ENCODE results near the gene PRRC2C. TPM values are rescaled to one million over a fixed set of nuclear protein-coding genes. Genes with fewer than 3 reads are reported as not detected.
"Not testable (repeated sequence)": the region's sequence is repeated elsewhere in the genome, so short reads cannot be mapped to it uniquely, and the experiment has no call there.

PRRC2C gene
- total RNA-seq, 1 experiment from 2014 or later: 208 TPM

- intact Hi-C loops (cut with micrococcal nuclease; ENCODE audit: unreplicated experiment): no loop called here
These were observed 128.0 kb downstream of the PRRC2C start for GRCh38 chr1:171613282-171613681.

GRCh38 chr1:171615122-171615906, 130.0 kb downstream of the PRRC2C start:
- CTCF ChIA-PET; POLR2A ChIA-PET; BruUV-seq (replicated peaks): not testable (repeated sequence)

More at GRCh38 chr1:171613282-171613681, 128.0 kb downstream of the PRRC2C start:
- CTCF ChIA-PET: no interaction called here
- no peaks in the 10 kb centered on the region for H3K27me3 ChIP-seq (replicated peaks; ENCODE audit: control insufficient read depth, insufficient read depth, low read length)
- no peaks in the 10 kb centered on the region for H3K4me1 ChIP-seq
- Mint-ChIP-seq H3K36me3 (ENCODE audit: insufficient read depth, unreplicated experiment) (no peaks in the 10 kb centered on the region), H3K4me3 (ENCODE audit: unreplicated experiment) (no peak overlapping the region), H3K4me1 (ENCODE audit: low read depth, unreplicated experiment) (no peaks in the 10 kb centered on the region), H3K27ac (ENCODE audit: unreplicated experiment) (no peak overlapping the region), H3K27me3 (ENCODE audit: insufficient read depth, unreplicated experiment) (no peaks in the 10 kb centered on the region), H3K9me3 (ENCODE audit: unreplicated experiment) (no peaks in the 10 kb centered on the region)
- no peak for DNase-seq
- no TSS peak for BruUV-seq (replicated peaks)
- H3K4me3 ChIP-seq (ENCODE audit: low read depth, low read length): no peak overlapping the region
- POLR2A ChIA-PET: no interaction called here
- TF ChIP-seq CTCF (IDR thresholded peaks at IDR 0.05; ENCODE audit: insufficient read depth in 1 of 2, low read depth in 1 of 2, low read length in 1 of 2, severe bottlenecking in 1 of 2, unreplicated experiment in 1 of 2): no peak
- no peaks in the 10 kb centered on the region for H3K9me3 ChIP-seq
- no peaks in the 10 kb centered on the region for H3K36me3 ChIP-seq (ENCODE audit: control insufficient read depth, insufficient read depth, low read length)

GRCh38 chr1:171616586-171616985, 131.3 kb downstream of the PRRC2C start:
- intact Hi-C loops (cut with micrococcal nuclease; ENCODE audit: unreplicated experiment): no loop called here
- TF ChIP-seq CTCF (IDR thresholded peaks at IDR 0.05; ENCODE audit: insufficient read depth in 1 of 2, low read depth in 1 of 2, low read length in 1 of 2, severe bottlenecking in 1 of 2, unreplicated experiment in 1 of 2): no peak
- ChIA-PET CTCF (no interaction called here), POLR2A (no interaction called here)
- Histone ChIP-seq H3K27me3 (replicated peaks; ENCODE audit: control insufficient read depth, insufficient read depth, low read length) (no peaks in the 10 kb centered on the region), H3K4me3 (ENCODE audit: low read depth, low read length) (no peak overlapping the region), H3K36me3 (ENCODE audit: control insufficient read depth, insufficient read depth, low read length) (no peaks in the 10 kb centered on the region), H3K4me1 (no peaks in the 10 kb centered on the region), H3K9me3 (no peaks in the 10 kb centered on the region)
- no peak for DNase-seq
- H3K27ac Mint-ChIP-seq (ENCODE audit: unreplicated experiment): no peak overlapping the region
- no peaks in the 10 kb centered on the region for H3K36me3 Mint-ChIP-seq (ENCODE audit: insufficient read depth, unreplicated experiment)
- H3K4me3 Mint-ChIP-seq (ENCODE audit: unreplicated experiment): no peak overlapping the region
- BruUV-seq (replicated peaks): no TSS peak
- H3K27me3 Mint-ChIP-seq (ENCODE audit: insufficient read depth, unreplicated experiment): no peaks in the 10 kb centered on the region
- H3K9me3 Mint-ChIP-seq (ENCODE audit: unreplicated experiment): no peaks in the 10 kb centered on the region
- H3K4me1 Mint-ChIP-seq (ENCODE audit: low read depth, unreplicated experiment): no peaks in the 10 kb centered on the region

More at GRCh38 chr1:171615122-171615906, 130.0 kb downstream of the PRRC2C start:
- H3K27ac Mint-ChIP-seq (ENCODE audit: unreplicated experiment); H3K27me3 ChIP-seq (replicated peaks; ENCODE audit: control insufficient read depth, insufficient read depth, low read length); H3K4me3 ChIP-seq (ENCODE audit: low read depth, low read length); H3K36me3 Mint-ChIP-seq (ENCODE audit: insufficient read depth, unreplicated experiment); DNase-seq; H3K4me1 Mint-ChIP-seq (ENCODE audit: low read depth, unreplicated experiment); H3K4me3 Mint-ChIP-seq (ENCODE audit: unreplicated experiment); H3K9me3 Mint-ChIP-seq (ENCODE audit: unreplicated experiment); H3K4me1 ChIP-seq; intact Hi-C loops (cut with micrococcal nuclease; ENCODE audit: unreplicated experiment); H3K9me3 ChIP-seq; H3K36me3 ChIP-seq (ENCODE audit: control insufficient read depth, insufficient read depth, low read length); H3K27me3 Mint-ChIP-seq (ENCODE audit: insufficient read depth, unreplicated experiment): not testable (repeated sequence)

Data from Caco-2 (cell line).